ENCODE measurements around the gene ZNF117. TPM values are rescaled to one million over a fixed set of nuclear protein-coding genes. Genes with fewer than 3 reads are reported as not detected.
"Not testable (repeated sequence)": the region's sequence is repeated elsewhere in the genome, so short reads cannot be mapped to it uniquely, and the experiment has no call there.

The ZNF117 gene
- total RNA-seq, 2 donors from 2014 or later, result 9.2 to 16.9 TPM

DNA sequence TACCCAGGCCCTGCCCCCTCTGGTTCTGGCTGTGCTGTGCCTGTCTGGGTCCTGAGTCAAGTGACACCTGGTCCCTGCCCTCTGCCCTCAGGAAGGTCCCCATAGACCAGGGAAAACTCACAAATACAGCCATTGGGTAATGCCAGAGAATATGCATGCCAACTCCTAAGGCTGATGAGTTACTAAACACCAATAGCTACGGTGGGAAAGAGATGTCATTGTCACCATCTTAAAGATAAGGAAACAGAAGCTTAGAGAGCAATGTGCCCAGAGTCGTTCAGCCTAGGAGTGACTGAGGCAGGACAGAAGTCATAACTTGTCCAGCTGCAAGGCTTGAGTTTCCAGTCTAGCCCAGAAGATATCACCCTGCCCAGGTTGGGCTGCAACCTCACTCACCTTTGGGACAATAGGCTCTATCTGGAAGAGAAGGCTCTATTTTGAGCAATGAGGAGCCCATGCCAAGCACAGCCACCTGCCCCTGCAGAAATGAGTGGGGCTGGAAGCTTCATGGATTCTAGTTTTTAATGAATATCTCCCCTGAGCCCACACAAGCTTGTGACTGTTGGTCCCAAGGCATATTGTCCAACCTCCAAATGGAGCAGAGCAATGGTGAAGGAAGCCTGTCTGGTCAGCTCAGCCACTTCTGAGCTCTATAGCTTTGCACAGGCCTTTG, 45.2 kb downstream of the ZNF117 start:
- ATAC-seq (ENCODE audit: insufficient number of reproducible peaks, low FRiP score, low read depth) (no peak), DNase-seq (ENCODE audit: low spot score) (no peak)
- Histone ChIP-seq H3K27ac (no peak overlapping the region), H3K4me1 (ENCODE audit: control insufficient read depth in 1 of 2, low read depth in 2 of 2) (peaks cover 8 to 12% of the 10 kb centered on the region in 2 donors), H3K9me3 (no peaks in the 10 kb centered on the region), H3K36me3 (no peaks in the 10 kb centered on the region), H3K27me3 (replicated peaks; ENCODE audit: insufficient read depth) (peaks cover 3% of the 10 kb centered on the region), H3K4me3 (no peak overlapping the region)
- no peak for TF ChIP-seq CTCF (IDR thresholded peaks at IDR 0.05)

DNA sequence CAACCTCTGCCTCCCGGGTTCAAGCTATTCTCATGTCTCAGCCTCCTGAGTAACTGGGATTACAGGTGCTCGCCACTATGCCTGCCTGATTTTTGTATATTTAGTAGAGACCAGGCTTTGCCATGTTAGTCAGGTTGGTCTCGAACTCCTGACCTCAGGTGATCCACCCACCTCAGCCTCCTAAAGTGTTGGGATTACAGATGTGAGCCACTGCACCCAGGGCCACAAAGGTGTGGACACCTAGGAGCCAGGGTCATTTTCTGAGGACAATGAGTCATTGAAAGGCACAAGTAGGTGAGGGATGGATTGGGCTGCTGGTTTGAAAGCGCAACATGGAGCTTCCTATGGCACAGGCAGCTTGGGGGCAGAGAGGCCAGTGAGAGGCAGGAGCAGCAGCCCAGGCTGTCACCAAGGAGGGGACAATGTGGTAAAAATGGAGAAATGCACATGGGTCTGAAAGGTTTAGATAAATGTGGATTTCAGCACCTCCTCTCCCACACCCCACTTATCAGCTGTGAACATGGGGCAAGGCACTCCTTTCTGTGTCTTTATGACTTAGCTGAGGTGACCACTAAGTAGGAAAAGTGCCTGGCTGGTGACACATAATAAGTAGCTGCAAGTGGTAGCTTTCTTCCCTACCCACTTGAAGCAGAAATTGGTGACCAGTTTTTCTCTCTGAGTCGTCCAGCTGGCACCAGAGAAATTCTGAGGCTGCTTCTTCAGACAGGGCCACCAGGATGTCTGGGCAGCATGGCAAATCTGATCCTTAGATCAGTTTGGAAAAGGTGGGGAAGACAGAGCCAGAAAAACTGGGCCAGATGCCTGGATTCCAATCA, 46.0 kb downstream of the ZNF117 start:
- H3K4me1 ChIP-seq (ENCODE audit: control insufficient read depth in 1 of 2, low read depth in 2 of 2), result peaks cover 8 to 12% of the 10 kb centered on the region in 2 donors
- not testable (repeated sequence) for H3K4me3 ChIP-seq; ATAC-seq (ENCODE audit: insufficient number of reproducible peaks, low FRiP score, low read depth); H3K27ac ChIP-seq; DNase-seq (ENCODE audit: low spot score); H3K27me3 ChIP-seq (replicated peaks; ENCODE audit: insufficient read depth); H3K36me3 ChIP-seq; H3K9me3 ChIP-seq

GRCh38 chr7:64940021-64940420, 50.8 kb downstream of the ZNF117 start:
- not testable (repeated sequence) for H3K9me3 ChIP-seq; DNase-seq (ENCODE audit: low spot score)

GRCh38 chr7:64938540-64938939, 52.3 kb downstream of the ZNF117 start:
- peaks cover 5% of the 10 kb centered on the region for H3K9me3 ChIP-seq
- no peak overlapping the region for H3K4me3 ChIP-seq
- TF ChIP-seq CTCF (IDR thresholded peaks at IDR 0.05), result no peak
- no peak for DNase-seq (ENCODE audit: low spot score)
- H3K36me3 ChIP-seq, result no peaks in the 10 kb centered on the region
- H3K27ac ChIP-seq, result no peak overlapping the region
- no peaks in the 10 kb centered on the region for H3K4me1 ChIP-seq (ENCODE audit: control insufficient read depth in 1 of 2, low read depth in 2 of 2)
- H3K27me3 ChIP-seq (replicated peaks; ENCODE audit: insufficient read depth), result no peaks in the 10 kb centered on the region
- ATAC-seq (ENCODE audit: insufficient number of reproducible peaks, low FRiP score, low read depth), result no peak

More at GRCh38 chr7:64940021-64940420, 50.8 kb downstream of the ZNF117 start:
- not testable (repeated sequence) for H3K27ac ChIP-seq; H3K36me3 ChIP-seq; ATAC-seq (ENCODE audit: insufficient number of reproducible peaks, low FRiP score, low read depth); H3K27me3 ChIP-seq (replicated peaks; ENCODE audit: insufficient read depth); H3K4me1 ChIP-seq (ENCODE audit: control insufficient read depth in 1 of 2, low read depth in 2 of 2); H3K4me3 ChIP-seq

GRCh38 chr7:64934478-64934877, 56.4 kb downstream of the ZNF117 start:
- DNase-seq (ENCODE audit: low spot score), result no peak
- H3K9me3 ChIP-seq, result peaks cover 5% of the 10 kb centered on the region
- no peak for ATAC-seq (ENCODE audit: insufficient number of reproducible peaks, low FRiP score, low read depth)
- H3K27ac ChIP-seq, result no peak overlapping the region
- no peaks in the 10 kb centered on the region for H3K27me3 ChIP-seq (replicated peaks; ENCODE audit: insufficient read depth)
- H3K4me3 ChIP-seq, result no peak overlapping the region
- H3K4me1 ChIP-seq (ENCODE audit: control insufficient read depth in 1 of 2, low read depth in 2 of 2), result no peaks in the 10 kb centered on the region
- TF ChIP-seq CTCF (IDR thresholded peaks at IDR 0.05), result no peak
- H3K36me3 ChIP-seq, result no peaks in the 10 kb centered on the region

- H3K27me3 ChIP-seq (replicated peaks; ENCODE audit: insufficient read depth); H3K27ac ChIP-seq; H3K4me3 ChIP-seq; H3K4me1 ChIP-seq (ENCODE audit: control insufficient read depth in 1 of 2, low read depth in 2 of 2); ATAC-seq (ENCODE audit: insufficient number of reproducible peaks, low FRiP score, low read depth); DNase-seq (ENCODE audit: low spot score): not testable (repeated sequence)
- Histone ChIP-seq H3K9me3 (peaks cover 35% of the 10 kb centered on the region), H3K36me3 (peaks cover 16% of the 10 kb centered on the region)
These were observed 62.3 kb downstream of the ZNF117 start for GRCh38 chr7:64928252-64929187.

Other genes starting within 250 kb of the ZNF117 start
- gene ZNF138, start 196.6 kb downstream of the ZNF117 start, total RNA-seq, result 10 to 100 TPM in 1 of 2 donors, 1 to 10 TPM in 1; 7.7 to 11.0 TPM
- 1 to 10 TPM; 6.6 to 9.2 TPM for gene ZNF273, start 87.8 kb downstream of the ZNF117 start, total RNA-seq
- gene ERV3-1, start 15.7 kb upstream of the ZNF117 start, total RNA-seq, result 10 to 100 TPM; 21.8 to 28.6 TPM

All from thoracic aorta (tissue), 2 donors.